OCI-LY7 (cell line): ENCODE results near the gene SERPINB2. TPM values are rescaled to one million over a fixed set of nuclear protein-coding genes. Genes with fewer than 3 reads are reported as not detected.

Experiments
- BruUV-seq: library from RNA; stranded (reverse); fragments of 400-500 nt; replicated peaks from 2 replicates; lab custom pipeline; 2021; lab: Mats Ljungman, UMichigan
- CTCF ChIA-PET: fragments of 300-600 bp; sonication (Branson Sonifier 250); formaldehyde crosslinking; loops from one replicate; lab custom pipeline; 2022; ENCODE audit warnings: antibody characterized with exemption; ENCODE audit not compliant: unreplicated experiment; lab: Charles Lee
- POLR2A ChIA-PET: fragments of 300-600 bp; sonication (Branson Sonifier 250); formaldehyde crosslinking; loops from one replicate; lab custom pipeline; 2022; ENCODE audit warnings: antibody characterized with exemption; lab: Charles Lee
- DNase-seq: peaks from one replicate; pipeline ENCODE4 v3.0.0-alpha.2; 2015; ENCODE audit warnings: low spot score
- H2AFZ ChIP-seq: fragments of 200-600 bp; sonication (generic), shearing (Covaris generic); 2 replicates; pipeline ENCODE4 v1.6.1; 2014; ENCODE audit warnings: mild to moderate bottlenecking, antibody characterized with exemption, low read length, moderate library complexity
- H3K27ac ChIP-seq: fragments of 200-600 bp; sonication (generic); 2 replicates; pipeline ENCODE4 v1.5.1; 2014; ENCODE audit warnings: mixed run types, low read depth, mild to moderate bottlenecking, moderate library complexity, low read length, inconsistent platforms; ENCODE audit not compliant: poor library complexity, severe bottlenecking
- H3K36me3 ChIP-seq: fragments of 200-600 bp; sonication (generic); 2 replicates; pipeline ENCODE4 v1.6.1; 2014; ENCODE audit warnings: mild to moderate bottlenecking, antibody characterized with exemption, low read length, moderate library complexity, mixed read lengths; ENCODE audit not compliant: insufficient read depth
- H3K4me1 ChIP-seq: fragments of 200-600 bp; sonication (generic); 2 replicates; pipeline ENCODE4 v1.5.1; 2014; ENCODE audit warnings: mild to moderate bottlenecking, low read length; ENCODE audit not compliant: insufficient read depth, poor library complexity, severe bottlenecking
- H3K4me2 ChIP-seq: fragments of 200-600 bp; sonication (generic); 2 replicates; pipeline ENCODE4 v1.6.1; 2014; ENCODE audit warnings: mild to moderate bottlenecking, low read length
- H3K4me3 ChIP-seq: fragments of 200-600 bp; sonication (generic); 2 replicates; pipeline ENCODE4 v1.5.1; 2014; ENCODE audit warnings: mild to moderate bottlenecking, low read depth, low read length; ENCODE audit not compliant: poor library complexity, severe bottlenecking
- H3K79me2 ChIP-seq: fragments of 200-600 bp; sonication (generic); 2 replicates; pipeline ENCODE4 v1.6.1; 2016; ENCODE audit warnings: low read depth, mild to moderate bottlenecking, low read length, moderate library complexity, mixed read lengths; ENCODE audit not compliant: insufficient read depth
- H3K9me2 ChIP-seq: fragments of 200-600 bp; sonication (generic); 2 replicates; pipeline ENCODE4 v1.6.1; 2016; ENCODE audit warnings: mild to moderate bottlenecking, low read length, mixed read lengths; ENCODE audit not compliant: insufficient read depth
- H3K9me3 ChIP-seq: fragments of 200-600 bp; sonication (generic); 2 replicates; pipeline ENCODE4 v1.6.1; 2014; ENCODE audit warnings: mild to moderate bottlenecking, mixed run types, low read length, mixed read lengths
- H4K20me1 ChIP-seq: fragments of 200-600 bp; sonication (generic); 2 replicates; pipeline ENCODE4 v1.6.1; 2014; ENCODE audit warnings: mild to moderate bottlenecking, antibody characterized with exemption, low read length, moderate library complexity, mixed read lengths; ENCODE audit not compliant: insufficient read depth
- CTCF ChIP-seq: fragments of 200-600 bp; sonication (generic); conservative IDR thresholded peaks from 2 replicates; pipeline ENCODE4 v1.5.1; 2014; ENCODE audit warnings: mild to moderate bottlenecking, antibody characterized with exemption, low read length, moderate library complexity, mixed read lengths
- EZH2phosphoT487 ChIP-seq: fragments of 200-600 bp; sonication (generic); IDR thresholded peaks from 2 replicates; pipeline ENCODE4 v1.6.1; 2018; ENCODE audit warnings: low read depth, borderline replicate concordance, mild to moderate bottlenecking, mixed run types, antibody characterized with exemption, low read length, moderate library complexity, mixed read lengths
- intact Hi-C: fragments of 100-400 bp; cut with micrococcal nuclease; formaldehyde crosslinking; loops from one replicate; pipeline ENCODE4 v1.10.0; 2022; ENCODE audit not compliant: unreplicated experiment
- total RNA-seq, 2 experiments: library from RNA; depleted of rRNA in 1 of 2; stranded (reverse); fragments of >200 nt in 1 of 2; shearing (Covaris generic) in 1 of 2; gene quantifications; 2 replicates each; pipeline ENCODE4 v1.2.3, GENCODE V29; 2014 to 2022

SERPINB2 gene
- total RNA-seq, 2 experiments from 2014 or later = not detected

DNA sequence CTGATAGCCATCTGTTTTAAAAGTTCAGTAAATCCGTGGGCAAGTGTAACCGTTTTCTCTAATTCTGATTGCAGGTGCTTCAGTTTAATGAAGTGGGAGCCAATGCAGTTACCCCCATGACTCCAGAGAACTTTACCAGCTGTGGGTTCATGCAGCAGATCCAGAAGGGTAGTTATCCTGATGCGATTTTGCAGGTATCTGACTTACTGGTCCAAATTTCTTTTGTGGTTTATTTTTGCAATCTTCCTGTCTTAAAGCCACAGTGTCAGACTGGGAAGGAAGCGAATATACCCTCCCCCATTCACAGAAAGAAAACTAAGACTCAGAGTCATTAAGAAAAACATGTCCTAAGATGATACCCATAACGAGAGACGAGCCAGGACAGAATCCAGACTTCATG, 7.7 kb downstream of the SERPINB2 start:
- intact Hi-C loops = no loop called here
- Histone ChIP-seq H3K4me2 (no peak overlapping the region), H3K9me2 (no peaks in the 10 kb centered on the region), H3K27ac (no peak overlapping the region), H2AFZ (no peak overlapping the region), H3K36me3 (no peaks in the 10 kb centered on the region), H4K20me1 (no peaks in the 10 kb centered on the region), H3K4me3 (no peak overlapping the region), H3K79me2 (no peaks in the 10 kb centered on the region), H3K4me1 (no peaks in the 10 kb centered on the region), H3K9me3 (no peaks in the 10 kb centered on the region)
- ChIA-PET POLR2A (no interaction called here), CTCF (no interaction called here)
- TF ChIP-seq CTCF (no peak), EZH2phosphoT487 (no peak)
- BruUV-seq = no TSS peak
- no peak for DNase-seq

DNA sequence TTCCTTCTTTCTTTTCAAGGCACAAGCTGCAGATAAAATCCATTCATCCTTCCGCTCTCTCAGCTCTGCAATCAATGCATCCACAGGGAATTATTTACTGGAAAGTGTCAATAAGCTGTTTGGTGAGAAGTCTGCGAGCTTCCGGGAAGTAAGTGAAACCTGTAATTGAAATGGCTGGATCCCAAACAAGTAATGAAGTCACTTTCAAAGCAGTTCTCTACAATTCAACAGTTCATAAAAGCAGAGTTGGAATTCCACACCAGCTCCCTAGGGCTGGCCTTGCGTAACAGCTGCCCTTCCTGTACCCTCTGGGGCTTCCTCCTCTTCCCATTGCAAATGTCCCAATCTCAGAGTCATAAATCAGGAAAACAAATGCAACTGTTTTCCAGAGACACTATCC, 9.6 kb downstream of the SERPINB2 start:
- Histone ChIP-seq H3K4me1 (no peaks in the 10 kb centered on the region), H3K36me3 (no peaks in the 10 kb centered on the region), H3K79me2 (no peaks in the 10 kb centered on the region), H4K20me1 (no peaks in the 10 kb centered on the region), H2AFZ (no peak overlapping the region), H3K9me2 (no peaks in the 10 kb centered on the region), H3K4me3 (no peak overlapping the region), H3K9me3 (no peaks in the 10 kb centered on the region), H3K27ac (no peak overlapping the region), H3K4me2 (no peak overlapping the region)
- intact Hi-C loops = no loop called here
- DNase-seq = no peak
- POLR2A ChIA-PET = interaction anchor here (0.6 kb wide), 2 partner anchors 86 to 286 kb away, joined by 3 read pairs; no protein-coding TSS in a partner anchor
- no TSS peak for BruUV-seq
- TF ChIP-seq CTCF (no peak), EZH2phosphoT487 (no peak)
- CTCF ChIA-PET = no interaction called here

DNA sequence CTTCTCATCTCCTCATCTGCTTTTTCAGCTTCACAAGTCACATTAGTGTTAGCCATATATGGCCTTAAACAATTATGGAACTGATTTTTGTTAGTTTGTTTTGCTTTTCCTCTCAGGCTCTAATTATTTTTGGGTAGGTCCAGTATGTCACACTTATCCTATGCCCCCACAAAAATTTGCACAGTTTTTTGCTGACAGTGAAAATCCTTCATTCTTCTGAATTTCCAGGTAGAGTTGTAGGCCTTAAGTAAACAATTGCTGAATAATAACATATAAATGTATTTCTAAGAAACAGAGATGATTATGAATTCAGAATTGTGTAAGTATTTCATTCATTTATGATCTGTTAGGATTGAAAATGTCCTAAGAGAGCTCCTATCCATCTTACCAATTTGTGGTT, 11.7 kb downstream of the SERPINB2 start:
- DNase-seq = no peak
- no peaks in the 10 kb centered on the region for H3K36me3 ChIP-seq
- no peaks in the 10 kb centered on the region for H3K9me2 ChIP-seq
- no peaks in the 10 kb centered on the region for H3K79me2 ChIP-seq
- no peak overlapping the region for H3K4me2 ChIP-seq
- H3K27ac ChIP-seq = no peak overlapping the region
- H3K4me1 ChIP-seq = no peaks in the 10 kb centered on the region
- TF ChIP-seq CTCF = no peak
- no peak for TF ChIP-seq EZH2phosphoT487
- intact Hi-C loops = no loop called here
- CTCF ChIA-PET = no interaction called here
- no peaks in the 10 kb centered on the region for H4K20me1 ChIP-seq
- no peak overlapping the region for H2AFZ ChIP-seq
- H3K4me3 ChIP-seq = no peak overlapping the region
- no peaks in the 10 kb centered on the region for H3K9me3 ChIP-seq
- POLR2A ChIA-PET = no interaction called here
- no TSS peak for BruUV-seq
